MM.1S (cell line): ENCODE measurements around the gene SCAF4.

ENCODE experiments used
- CTCF ChIP-seq: fragments of 300-600 bp; sonication (generic); IDR thresholded peaks from 2 replicates; pipeline ENCODE4 v1.5.1; 2016; ENCODE audit warnings: antibody characterized with exemption, low read length, mixed read lengths
- EZH2 ChIP-seq: fragments of 300-600 bp; sonication (generic); optimal IDR thresholded peaks from 2 replicates; pipeline ENCODE3; 2017; ENCODE audit warnings: low read depth, mild to moderate bottlenecking, antibody characterized with exemption, low read length, mixed read lengths
- EZH2phosphoT487 ChIP-seq: fragments of 300-600 bp; sonication (generic); IDR thresholded peaks from 2 replicates; pipeline ENCODE4 v1.6.1; 2018; ENCODE audit warnings: antibody characterized with exemption, low read length

- TF ChIP-seq EZH2phosphoT487 (no peak), CTCF (no peak), EZH2 (no peak)
Measured at GRCh38 chr21:31650930-31651329, 81.0 kb downstream of the SCAF4 start.
